GM19467 (cell line): Measurements from ENCODE around the gene KDELR3.
"Not testable (repeated sequence)": the region's sequence is repeated elsewhere in the genome, so short reads cannot be mapped to it uniquely, and the experiment has no call there.

ENCODE experiments used
- ATAC-seq: cut with Tn5 transposase; IDR thresholded peaks from one replicate; pipeline ENCODE4 v1.9.1; 2021; ENCODE audit warnings: mild to moderate bottlenecking, moderate library complexity; ENCODE audit not compliant: unreplicated experiment

Gene KDELR3

GRCh38 chr22:38455530-38456271, 12.2 kb upstream of the KDELR3 start:
- ATAC-seq = no peak

GRCh38 chr22:38456272-38456835, 11.5 kb upstream of the KDELR3 start:
- ATAC-seq = no peak

DNA sequence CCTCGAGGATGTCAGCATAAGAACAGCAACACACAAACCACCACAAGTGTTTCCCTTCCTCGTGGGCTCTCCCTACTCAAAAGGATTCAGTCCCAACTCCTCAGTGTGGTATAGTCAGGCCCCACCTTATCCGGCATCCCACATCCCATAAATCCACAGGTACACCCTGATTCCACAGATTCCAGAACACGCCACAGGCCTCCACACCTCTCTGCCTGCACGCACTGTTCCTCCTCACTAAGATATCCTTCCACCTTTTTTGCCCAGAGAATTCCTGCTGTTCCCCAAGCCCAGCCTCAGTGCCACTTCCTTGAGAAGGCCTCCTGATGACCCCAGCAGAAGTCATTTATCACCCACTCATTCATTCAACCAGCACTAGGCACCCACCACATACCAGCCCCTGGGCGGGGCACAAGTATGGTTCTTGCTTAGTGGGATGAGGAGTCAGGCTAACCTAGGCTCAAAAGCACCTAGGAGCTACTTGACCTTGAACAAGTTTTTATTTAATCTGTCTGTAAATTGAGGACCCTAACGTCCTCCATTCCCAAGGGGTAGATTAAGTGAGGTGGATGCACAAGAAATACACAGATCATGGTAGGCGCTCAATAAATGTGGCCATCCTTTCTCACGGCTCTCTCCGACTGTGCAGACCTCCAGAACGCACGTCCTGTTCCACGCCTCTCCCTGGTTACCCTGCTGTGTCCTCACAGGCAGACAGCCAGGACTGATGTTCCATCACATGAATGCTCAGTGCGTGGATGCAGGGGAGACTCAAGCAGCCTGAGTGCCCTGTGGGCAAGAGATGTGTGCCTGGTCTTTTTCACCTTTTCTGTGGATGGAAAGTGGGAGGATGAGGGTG, 10.8 kb upstream of the KDELR3 start:
- no peak for ATAC-seq

GRCh38 chr22:38460426-38460840, 7.5 kb upstream of the KDELR3 start:
- no peak for ATAC-seq

- ATAC-seq = no peak
These were observed 6.9 kb upstream of the KDELR3 start for GRCh38 chr22:38461057-38461413.

DNA sequence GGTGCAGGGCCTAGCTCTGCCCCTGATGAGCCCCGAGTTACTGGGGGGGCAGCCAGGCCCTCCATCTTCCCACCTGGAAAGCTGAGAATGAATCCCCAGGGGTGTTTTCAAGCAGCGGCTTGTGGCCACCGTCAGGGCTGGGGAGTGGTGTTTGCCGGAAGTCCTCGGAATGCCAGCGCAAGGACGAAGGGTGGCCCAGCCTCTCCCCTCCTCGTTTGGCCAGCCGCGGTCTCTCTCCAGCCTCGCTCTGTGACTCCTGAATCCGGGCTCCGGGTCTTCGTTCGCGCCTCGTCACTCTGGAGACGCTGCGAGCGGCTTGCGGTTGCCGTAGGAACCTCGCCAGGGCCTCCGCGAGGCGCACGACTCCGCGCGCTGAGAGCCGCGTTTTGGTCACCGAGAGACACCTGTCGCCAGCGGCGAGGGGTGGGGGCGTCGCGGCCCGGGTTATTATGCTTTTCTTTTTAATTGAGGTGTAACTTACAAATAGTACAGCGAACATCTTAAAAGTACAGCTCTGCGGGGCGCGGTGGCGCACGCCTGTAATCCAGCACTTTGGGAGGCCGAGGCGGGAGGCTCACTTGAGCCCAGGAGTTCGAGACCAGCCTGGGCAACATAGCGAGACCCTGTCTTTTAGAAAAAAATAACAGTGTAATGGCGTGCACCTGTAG, 6.3 kb upstream of the KDELR3 start:
- ATAC-seq = no peak

DNA sequence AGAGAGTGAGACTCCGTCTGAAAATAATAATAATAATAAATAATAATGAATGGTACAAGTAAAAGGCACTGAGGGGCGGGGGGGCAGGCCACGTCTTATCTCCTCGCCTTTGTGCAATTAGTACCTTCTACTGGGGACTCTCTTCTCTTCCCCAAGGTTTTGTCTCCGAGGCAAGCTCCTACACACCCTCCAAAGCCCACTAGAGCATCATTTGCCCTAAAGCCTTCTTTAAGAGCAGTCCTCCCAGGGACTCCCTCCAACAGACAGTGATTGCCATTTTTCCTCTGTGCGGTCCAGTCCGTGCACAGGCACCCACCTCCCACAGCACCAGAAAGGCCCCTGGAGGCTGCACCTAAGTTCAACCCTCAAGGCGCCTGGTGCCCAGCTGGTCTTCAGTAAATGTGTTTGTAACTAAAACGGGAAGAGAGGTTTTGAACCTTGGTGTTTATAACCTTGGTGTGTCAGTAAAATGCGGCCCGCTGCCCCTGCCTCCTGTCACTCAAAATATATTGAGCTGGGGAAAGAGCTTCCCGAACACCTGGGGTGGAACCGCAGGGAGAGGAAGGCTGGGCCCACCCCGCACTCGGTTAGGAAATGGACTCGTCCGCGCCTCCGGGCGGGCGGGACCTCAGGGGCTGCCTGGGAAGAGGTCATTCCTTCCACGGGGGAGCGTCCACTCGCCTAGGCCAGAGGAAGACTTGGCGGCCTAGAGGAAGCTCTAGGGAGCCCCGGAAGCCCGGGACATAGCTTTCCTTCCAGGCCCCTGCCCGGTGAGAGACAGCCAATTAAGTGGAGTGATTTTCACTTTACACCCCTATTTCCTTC, 4.7 kb upstream of the KDELR3 start:
- ATAC-seq = no peak

GRCh38 chr22:38464992-38465672, 2.8 kb upstream of the KDELR3 start:
- no peak for ATAC-seq

GRCh38 chr22:38465673-38466490, 2.0 kb upstream of the KDELR3 start:
- ATAC-seq = no peak

GRCh38 chr22:38467438-38467903, 425 bp upstream of the KDELR3 start:
- ATAC-seq = no peak

DNA sequence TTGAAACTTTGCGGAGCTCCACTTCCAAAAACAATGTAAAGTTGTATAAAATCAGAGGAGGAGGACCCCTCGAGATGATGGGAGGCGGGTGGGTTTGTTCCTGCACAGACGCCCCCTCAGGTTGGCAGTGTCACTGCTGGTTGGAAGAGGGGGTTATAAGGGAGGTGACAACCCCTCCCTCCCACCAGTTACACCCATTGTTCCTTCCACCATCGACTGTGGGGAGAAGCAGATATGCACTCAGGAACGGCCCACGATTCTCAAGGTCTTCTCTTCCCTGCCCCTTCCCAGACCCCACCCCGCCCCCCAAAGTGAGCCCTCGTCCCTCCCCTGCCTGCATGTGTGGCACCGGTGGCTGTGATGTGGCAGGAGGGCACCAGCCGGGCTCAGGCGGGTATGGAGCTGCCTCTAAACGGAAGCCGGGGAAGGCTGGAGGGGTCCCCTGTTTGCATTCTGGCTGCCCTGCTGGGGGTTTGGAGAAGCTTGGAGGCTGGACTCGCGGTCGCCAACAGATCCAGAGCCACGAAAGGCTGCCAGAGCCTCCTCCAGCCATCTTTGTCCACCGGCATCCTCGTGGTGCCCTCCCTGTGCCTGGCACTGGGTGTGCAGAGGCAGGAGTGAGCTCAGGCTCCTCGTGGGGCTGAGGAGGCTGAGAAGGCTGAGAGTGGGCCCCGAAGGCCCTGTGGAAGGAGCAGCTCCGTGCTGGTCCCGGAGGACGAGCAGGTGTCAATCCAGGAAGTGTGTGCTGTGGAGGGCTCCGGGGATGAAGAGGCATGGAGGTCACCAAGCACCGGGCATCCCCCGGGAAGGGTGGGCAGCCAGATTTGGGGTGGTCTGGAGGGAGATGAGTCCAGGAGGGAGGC, 778 bp downstream of the KDELR3 start:
- no peak for ATAC-seq

- ATAC-seq = no peak
These were observed 1.4 kb downstream of the KDELR3 start for GRCh38 chr22:38469306-38469781.

GRCh38 chr22:38470179-38470578, 2.3 kb downstream of the KDELR3 start:
- not testable (repeated sequence) for ATAC-seq

DNA sequence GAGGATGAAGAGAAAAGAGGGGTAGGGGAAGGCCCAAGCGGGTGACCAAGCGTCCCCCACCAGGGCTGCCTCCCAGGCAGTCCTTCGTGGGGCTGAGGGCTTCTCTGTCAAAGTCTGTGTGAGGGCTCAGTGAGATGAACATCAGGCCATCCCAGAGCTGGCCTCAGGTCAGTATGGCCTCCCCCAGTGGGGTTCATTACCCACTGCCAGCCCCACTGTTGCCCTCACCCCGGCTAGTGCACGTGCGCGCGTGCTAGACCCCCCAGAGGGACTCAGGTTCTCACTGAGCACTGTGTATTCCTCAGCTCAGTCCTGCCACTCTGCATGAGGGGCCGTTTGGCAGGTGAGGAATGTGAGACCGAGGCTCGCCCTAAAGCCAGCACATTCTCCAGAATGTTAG, 3.3 kb downstream of the KDELR3 start:
- ATAC-seq = no peak

DNA sequence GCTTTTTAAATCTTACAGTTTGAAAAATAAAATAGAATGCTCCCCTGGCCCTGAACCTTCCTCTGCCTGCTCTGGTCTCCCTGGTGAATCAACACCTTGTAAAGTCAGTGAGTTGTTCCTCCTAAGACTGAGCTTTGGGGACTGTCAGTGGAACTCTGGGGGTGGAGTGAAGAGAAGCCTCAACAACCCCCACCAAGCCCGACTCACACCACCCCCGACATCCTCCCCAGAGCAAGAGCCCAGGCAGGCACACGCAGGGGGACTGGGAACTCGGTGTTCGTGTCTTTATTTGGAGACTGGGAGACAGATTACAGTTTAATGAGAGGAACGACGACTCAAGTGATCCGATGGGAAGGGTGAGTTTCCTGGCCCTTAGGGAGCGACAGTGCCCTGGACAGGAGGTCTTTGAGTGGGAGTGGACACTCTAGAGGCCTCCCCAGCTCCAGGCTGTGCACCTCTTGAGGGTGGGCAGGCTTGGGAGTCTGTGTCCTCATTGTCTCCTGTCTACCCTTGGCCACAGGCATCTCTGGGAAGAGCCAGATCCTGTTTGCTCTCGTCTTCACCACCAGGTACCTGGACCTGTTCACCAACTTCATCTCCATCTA, 6.2 kb downstream of the KDELR3 start:
- ATAC-seq = no peak

- no peak for ATAC-seq
These were observed 9.7 kb downstream of the KDELR3 start for GRCh38 chr22:38477585-38477984.

GRCh38 chr22:38479096-38479837, 11.4 kb downstream of the KDELR3 start:
- ATAC-seq = no peak
